C4-2B (cell line): ENCODE data around the gene F3.

ENCODE experiments used
- CTCF ChIP-seq: fragments of 450-650 bp; conservative IDR thresholded peaks from 2 replicates; pipeline ENCODE4 v1.5.1; 2017; ENCODE audit warnings: mild to moderate bottlenecking
- ZFX ChIP-seq: fragments of 450-650 bp; IDR thresholded peaks from 2 replicates; pipeline ENCODE4 v1.6.1; 2017

DNA sequence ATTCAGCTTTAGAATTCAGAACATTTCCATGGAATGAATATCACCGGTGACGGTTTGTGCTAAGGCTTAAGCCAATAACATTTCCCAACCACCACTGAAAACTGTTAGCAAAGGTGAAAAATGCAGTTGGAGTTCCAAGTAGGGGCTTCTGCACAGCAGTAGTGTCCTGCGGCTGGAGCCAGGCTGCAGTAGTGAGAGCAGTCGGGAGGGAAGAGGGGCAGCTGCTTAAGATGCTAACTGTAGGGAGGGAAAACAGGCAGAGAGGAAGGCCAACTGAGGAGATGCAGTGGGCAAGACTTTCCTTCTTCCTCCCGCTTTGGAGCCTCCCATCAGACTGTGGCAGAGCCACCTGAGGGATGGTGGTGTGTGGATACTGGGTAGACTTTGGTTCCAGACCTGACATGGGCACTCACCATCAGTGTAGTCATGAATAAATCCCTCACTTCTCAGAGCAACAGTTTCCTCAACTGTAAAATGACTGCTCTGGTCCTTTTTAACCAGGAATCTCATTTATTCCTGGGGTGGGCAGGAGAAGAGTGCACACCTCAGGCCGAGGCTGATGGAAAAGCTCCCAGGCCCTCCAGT is 3.2 kb downstream of the F3 start:
- TF ChIP-seq CTCF (no peak), ZFX (no peak)
